ENCODE results near the gene KRT16.
A peak's percentile ranks its signal among the peaks of the same experiment; 100 is the strongest.
"Not testable (repeated sequence)": the region's sequence is repeated elsewhere in the genome, so short reads cannot be mapped to it uniquely, and the experiment has no call there.

KRT16 gene

GRCh38 chr17:41582061-41582968 is 30.3 kb downstream of the KRT16 start:
- DNase-seq = not testable (repeated sequence)

GRCh38 chr17:41581366-41582060 is 31.1 kb downstream of the KRT16 start:
- no peak for DNase-seq

DNA sequence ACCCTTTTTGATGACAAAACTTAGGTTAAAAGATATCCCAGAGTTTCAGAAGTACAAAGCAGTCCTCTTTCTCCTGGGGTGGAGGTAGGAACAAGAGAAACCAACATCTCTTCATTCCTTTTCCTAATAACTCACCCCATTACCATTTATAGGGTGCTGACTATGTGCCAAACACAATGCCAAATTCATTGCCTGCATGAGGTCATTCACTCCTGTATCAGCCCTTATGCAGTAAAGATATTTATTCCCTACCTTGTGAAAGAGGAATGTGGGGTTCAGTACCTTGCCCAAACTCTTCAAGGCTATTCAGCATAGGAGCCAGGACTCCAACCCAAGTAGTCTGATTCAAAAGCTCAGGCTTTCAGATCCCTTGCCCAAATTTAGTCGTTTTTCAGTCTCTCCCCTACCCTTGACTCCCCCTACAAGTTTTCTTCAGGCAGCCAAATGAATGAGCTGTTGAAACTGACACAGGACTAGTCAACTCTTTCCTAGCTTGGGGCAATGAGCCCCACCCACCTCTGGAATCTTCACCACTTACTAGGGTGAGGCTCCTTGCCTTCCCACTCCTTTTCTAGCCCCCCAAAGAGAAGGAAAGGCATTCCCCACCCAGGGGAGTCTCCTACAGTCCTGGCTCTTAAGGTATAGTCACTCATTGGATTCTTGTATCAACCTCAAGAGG is 31.7 kb downstream of the KRT16 start:
- DNase-seq = no peak

DNA sequence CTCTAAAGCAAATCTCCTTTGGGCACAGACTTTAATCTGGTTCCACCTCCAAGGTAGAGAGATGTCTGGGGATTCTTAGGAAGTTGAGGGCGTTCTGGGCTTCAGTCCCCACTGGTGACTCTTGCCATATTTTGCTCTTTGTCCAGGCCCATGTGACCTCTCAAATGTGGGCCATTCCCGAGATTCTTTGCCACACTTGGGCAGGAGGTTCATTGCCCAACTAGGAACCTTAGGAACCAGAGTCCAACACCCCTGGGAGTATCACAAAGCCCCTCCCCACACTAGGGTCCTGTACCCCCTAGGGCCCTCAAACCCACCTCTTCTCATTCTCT is 32.4 kb downstream of the KRT16 start:
- DNase-seq = no peak

DNA sequence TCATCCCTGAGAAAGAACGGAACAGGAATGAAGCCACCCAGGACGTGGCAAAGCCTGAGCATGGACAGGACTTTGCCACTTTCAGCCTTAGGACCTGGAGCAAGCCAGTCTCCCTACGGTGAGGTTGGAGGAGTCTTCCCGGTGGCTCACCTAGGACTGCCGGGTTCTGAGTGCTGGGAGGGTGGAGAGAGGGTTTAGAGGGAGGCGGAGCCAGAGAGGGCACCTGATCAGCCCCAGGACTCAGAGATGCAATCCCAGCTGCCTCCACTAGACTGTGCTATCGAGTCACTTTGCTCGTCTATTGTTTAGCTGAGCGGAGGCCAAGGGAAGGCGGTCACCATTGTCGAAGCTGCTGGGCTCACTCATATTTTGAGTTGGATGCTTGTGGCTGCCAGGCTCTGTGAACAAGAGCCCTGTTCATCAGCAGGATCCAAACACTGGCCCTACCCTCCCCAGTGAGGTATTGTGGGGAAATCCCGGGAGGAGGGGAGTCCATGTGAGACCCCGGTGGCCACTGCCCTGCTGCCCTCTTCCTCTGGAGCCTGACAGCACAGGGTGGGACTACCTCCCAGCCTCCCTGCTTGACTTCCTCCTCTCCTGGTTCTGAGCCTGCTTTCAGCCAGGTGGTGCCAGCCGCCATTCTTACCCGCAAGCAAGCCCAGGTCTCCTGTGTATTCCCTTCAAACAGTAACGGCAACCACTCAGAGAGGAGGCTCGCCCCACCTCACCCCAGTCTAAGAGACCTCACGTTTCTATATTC is 32.9 kb downstream of the KRT16 start:
- DNase-seq = peak; percentile 94

DNA sequence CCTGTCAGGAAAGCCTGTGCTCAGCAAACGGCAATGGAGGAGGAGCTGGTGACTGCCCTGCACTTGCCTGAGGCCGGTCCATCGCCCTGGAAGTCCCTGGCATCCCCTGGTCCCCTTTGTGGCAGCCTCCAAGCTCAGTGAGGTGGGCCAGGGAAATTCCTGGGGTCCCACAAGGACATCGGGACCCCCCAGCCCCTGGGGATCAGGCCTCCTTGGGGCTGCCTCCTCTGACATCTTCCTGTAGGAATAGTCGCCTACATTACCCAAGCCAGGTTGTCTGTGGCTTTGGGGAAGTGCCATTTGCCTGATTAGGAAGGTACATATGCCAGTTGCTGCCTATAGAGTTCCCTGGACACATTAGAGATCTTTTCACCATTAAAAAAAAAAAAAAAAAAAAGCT is 33.6 kb downstream of the KRT16 start:
- no peak for DNase-seq

DNA sequence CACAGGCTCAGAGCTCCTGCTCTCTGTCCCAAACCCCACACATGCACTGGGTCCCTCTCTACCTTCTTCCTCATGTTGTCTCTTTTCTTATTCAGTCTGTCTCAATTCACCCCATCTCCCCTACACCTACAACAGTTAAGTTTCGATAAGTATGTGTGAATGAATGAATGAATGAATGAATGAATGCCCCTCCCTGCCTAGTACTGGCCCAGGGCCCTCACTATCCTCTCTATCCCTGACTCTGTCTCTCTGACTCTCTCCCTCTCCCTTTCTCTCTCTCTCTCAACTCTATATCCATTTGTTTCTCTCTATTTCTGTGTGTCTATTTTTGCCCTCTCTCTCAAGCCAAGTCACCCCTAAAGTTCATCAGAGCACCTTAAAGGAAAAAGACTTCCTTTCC is 34.0 kb downstream of the KRT16 start:
- no peak for DNase-seq

GRCh38 chr17:41576740-41577139 is 35.8 kb downstream of the KRT16 start:
- DNase-seq = peak; percentile 32

DNA sequence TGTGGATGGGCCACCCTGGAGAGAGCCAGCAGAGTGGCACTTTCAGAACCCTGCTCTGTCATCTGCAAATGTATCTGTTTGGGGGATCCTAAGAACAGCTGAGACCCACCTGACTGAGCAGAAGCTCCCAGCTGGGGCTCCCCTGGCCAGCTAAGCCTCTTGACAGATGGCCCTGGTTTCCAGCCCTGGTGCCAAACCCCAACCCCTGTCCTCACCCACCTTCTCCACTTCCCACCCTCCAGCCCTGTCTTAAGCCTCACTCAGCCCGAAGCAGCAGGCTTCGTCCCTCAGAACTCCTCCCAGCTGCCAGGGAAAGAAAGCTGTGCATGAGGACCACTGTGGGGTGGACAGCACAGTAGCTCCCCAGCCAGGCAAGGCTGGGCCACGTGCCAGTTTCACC is 37.2 kb downstream of the KRT16 start:
- no peak for DNase-seq

DNA sequence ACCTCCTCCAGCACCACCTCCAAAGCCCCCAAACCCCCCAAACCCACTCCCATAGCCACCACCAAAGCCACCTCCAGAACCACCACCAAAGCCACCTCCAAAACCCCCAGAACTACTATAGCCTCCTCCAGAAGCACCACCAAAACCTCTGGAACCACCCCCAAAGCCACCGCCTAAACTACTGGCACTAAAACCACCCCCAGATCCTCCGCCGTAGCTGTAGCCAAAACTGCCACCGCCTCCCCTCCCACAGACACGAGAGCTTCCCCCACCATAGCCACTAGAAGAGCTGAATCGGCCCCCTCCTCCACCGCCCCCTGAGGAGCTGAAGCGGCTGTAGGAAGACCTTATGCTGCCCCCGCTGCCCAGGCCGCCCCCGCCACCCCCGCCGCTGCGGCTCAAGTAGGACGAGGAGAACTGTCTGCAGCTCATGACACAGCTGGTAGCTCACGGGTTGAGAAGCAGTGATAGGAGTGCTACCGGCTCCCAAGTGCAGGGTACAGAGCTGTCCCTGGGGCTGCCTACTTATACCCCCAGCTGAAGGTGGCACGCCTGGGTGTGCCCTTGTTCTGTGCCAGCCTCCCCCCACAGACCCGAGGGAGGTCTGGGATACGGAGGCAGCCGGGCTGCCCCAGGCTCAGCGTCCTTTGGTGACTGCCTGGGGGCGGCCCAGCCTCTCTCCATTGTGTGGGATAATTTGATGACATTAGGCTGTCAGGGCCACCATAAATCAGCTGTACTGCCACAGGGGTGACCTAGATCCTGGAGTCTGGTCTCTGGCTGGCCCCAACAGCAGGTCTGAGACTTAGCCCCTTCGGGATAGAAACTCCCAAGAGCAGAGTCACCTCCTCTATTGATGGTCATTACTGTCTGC is 40.8 kb downstream of the KRT16 start, which contains the start of gene KRT9:
KRT9 (minus strand) TSS at position 499 of the 874 bp plus-strand sequence; CDS start at position 432, 67 bp downstream.
- peak; percentile 73 for DNase-seq

DNA sequence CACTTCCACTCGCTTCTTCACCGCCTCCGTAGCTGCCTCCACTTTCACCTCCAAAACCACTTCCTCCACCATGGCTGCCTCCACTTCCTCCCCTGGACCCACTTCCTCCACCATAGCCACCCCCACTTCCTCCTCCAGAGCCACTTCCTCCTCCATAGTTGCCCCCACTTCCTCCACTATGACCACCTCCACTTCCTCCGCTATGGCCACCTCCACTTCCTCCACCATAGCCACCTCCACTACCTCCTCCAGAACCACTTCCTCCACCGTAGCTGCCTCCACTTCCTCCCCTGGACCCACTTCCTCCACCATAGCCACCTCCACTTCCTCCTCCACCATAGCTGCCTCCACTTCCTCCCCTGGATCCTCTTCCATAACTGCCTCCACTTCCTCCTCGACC is 45.2 kb downstream of the KRT16 start:
- DNase-seq = no peak

- DNase-seq = no peak
These were observed 47.2 kb downstream of the KRT16 start for GRCh38 chr17:41565338-41565737.

DNA sequence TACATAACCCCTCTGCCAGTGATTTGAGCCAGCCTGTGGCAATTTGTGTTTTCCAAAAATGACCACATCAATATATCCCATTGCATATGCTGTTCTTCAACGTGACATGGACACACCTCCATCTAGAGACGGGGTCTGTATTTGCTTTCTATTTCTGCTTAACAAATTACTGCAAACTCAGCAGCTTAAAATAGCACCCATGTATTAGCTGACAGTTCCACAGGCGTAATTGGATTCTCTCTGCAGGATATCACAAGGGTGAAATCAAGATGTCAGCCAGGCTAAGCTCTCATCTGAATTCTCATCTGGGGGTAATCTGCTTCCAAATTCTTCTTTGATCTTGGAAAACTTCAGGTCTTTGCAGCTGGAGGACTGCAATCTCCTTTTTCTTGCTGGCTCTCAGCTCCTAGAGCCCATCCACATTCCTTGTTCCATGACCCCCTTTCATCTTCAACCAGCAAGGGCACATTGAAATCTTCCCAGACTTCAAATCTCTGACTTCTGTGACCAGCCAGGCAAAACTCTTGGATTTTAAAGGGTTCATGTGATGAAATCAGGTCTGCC is 48.9 kb downstream of the KRT16 start:
- no peak for DNase-seq

DNA sequence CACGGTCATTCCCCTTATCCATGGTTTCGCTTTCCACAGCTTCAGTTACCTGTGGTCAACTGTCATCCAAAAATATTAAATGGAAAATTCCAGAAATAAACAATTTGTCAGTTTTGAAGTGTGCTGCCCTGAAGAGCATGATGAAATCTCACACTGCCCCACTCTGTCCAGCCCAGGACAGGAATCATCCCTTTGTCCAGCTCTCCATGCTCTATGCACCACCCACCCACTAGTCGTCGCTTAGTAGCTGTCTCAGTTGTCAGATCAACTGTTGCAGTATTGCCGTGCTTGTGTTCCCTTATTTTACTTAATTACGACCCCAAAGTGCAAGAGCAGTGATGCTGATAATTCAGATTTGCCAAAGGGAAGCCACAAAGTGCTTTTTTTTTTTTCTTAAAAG is 51.0 kb downstream of the KRT16 start:
- no peak for DNase-seq
